ENCODE measurements around the gene TMEM54.

DNA sequence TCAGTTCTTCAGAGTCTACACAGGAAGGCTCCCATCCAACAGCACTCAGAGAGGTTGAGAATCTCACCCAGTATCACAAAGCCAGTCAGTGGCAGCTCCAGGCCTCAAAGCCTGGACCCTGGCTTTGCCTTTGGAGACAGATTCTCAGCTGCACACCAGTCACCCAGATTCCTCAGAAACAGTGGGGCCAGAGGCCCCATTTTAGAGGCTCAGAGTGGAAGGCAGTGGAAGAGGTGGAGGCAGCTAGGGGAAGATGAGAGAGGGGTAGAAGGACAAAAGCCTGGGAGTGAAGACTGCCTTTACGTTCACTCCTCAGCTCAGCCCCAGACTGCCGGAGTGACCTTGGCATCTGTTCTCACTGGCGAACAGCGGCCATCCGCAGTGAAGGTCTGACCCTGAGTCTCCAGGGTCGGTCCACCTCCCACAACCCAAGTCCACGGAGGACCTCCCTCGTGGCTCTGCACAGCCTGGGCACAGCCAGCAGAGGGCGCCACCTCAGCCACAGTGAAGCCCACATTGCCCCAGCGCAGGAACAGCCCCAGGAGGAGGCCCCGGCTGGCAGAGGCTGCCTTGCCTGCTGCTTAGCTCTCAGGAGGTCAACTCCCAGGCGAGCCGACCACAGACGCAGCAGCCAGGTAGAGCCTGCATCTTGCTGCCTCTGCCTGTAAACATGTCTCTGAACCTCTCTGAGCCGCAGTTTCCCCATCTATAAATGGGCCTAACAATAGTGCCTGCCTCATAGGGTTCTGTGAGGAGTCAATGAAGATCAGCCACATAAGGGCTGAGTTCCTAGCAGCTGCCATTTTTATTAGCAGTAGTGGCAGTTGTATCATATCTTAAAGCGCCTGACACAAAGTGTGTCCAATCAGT, 24.6 kb downstream of the TMEM54 start:
- TF ChIP-seq CTCF (IDR thresholded peaks at IDR 0.05; ENCODE audit: insufficient read depth, low read length, poor library complexity, severe bottlenecking): peak; percentile 95
- no peak for TF ChIP-seq EZH2phosphoT487 (conservative IDR thresholded peaks at IDR 0.05; ENCODE audit: low read length)
